GM10266 (cell line): ENCODE measurements around the gene ATP2A1.
"Not testable (repeated sequence)": the region's sequence is repeated elsewhere in the genome, so short reads cannot be mapped to it uniquely, and the experiment has no call there.

Experiments used
- DNase-seq: peaks from one replicate; pipeline ENCODE4 v3.0.0; 2012; ENCODE audit errors: extremely low spot score
- TF ChIP-seq, protein P1 (sequence below): IDR thresholded peaks from 2 replicates; pipeline ENCODE4 v1.5.1; 2012; ENCODE audit warnings: mild to moderate bottlenecking, low read depth; ENCODE audit not compliant: control insufficient read depth, insufficient read depth; ENCODE audit errors: missing control alignments

The ATP2A1 gene

DNA sequence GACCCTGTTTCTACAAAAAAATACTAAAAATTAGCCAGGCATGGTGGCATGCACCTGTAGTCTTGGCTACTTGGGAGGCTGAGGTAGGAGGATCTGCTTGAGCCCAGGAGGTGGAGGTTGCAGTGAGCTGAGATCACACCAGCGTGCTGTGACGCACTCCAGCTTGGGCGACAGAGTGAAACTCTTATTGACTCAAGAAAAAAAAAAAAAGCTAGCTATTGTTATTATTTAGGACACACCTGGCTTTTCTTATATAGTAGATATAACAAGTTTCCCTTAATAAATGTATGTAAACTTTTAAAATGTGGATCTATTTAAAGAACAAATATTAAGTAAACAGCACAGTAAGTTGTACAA is 44.9 kb downstream of the ATP2A1 start:
- TF ChIP-seq, protein P1, sequence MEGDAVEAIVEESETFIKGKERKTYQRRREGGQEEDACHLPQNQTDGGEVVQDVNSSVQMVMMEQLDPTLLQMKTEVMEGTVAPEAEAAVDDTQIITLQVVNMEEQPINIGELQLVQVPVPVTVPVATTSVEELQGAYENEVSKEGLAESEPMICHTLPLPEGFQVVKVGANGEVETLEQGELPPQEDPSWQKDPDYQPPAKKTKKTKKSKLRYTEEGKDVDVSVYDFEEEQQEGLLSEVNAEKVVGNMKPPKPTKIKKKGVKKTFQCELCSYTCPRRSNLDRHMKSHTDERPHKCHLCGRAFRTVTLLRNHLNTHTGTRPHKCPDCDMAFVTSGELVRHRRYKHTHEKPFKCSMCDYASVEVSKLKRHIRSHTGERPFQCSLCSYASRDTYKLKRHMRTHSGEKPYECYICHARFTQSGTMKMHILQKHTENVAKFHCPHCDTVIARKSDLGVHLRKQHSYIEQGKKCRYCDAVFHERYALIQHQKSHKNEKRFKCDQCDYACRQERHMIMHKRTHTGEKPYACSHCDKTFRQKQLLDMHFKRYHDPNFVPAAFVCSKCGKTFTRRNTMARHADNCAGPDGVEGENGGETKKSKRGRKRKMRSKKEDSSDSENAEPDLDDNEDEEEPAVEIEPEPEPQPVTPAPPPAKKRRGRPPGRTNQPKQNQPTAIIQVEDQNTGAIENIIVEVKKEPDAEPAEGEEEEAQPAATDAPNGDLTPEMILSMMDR: no peak
- no peak for DNase-seq

DNA sequence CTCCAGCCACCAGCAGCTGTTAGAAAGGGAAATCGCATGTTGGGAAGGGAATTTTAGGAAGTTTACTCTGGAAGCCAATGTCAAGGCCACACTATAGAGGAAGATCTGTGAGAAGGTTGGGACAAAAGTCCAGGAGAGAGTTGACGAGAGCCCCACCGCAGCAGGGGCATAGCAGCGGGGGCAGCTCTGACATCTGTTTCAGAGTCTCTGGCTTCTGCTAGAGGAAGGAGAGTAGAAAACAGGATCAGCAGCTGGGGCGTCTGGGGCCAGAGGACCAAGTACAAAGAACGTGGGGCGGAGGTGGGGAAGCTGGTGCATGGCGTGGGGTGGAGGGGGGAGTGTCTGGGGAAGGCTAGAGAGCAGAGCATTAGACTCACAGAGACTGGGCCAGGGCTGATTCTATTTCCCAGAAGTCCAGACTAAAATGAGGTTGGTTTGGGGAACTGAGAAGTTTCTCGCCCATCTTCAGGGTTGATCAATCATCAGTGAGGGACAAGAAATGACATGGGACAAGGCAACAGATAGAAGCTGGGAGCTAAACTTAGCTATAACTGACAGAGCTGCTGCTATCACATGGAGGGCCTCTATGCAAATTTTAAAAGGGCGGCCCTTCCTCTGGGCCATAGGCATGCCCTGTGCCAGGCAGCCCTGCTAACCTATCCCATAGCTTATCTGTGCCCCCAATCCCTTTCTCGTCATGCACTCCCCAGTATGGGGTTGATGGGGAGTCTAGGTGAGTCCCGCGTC is 45.5 kb downstream of the ATP2A1 start:
- TF ChIP-seq, protein P1: no peak
- DNase-seq: peak; percentile 79

DNA sequence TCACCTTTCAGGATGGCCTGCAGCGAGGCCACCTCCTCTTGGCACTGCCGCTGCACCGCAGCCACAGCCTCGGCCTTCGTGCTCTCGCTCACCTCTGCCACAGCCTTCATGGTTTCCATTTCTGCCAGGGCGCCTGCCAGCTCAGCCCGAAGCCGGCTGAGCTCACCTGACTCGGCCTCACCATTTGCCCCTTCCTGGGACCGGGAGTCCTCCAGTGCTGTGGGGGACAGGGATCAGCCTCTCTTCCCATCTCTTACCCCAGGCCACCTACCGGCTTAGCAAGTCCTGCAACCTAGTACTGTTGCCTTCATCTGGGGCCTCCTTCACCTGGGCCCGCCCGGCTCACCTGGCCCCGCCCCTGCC is 46.1 kb downstream of the ATP2A1 start:
- no peak for DNase-seq
- TF ChIP-seq, protein P1: no peak

DNA sequence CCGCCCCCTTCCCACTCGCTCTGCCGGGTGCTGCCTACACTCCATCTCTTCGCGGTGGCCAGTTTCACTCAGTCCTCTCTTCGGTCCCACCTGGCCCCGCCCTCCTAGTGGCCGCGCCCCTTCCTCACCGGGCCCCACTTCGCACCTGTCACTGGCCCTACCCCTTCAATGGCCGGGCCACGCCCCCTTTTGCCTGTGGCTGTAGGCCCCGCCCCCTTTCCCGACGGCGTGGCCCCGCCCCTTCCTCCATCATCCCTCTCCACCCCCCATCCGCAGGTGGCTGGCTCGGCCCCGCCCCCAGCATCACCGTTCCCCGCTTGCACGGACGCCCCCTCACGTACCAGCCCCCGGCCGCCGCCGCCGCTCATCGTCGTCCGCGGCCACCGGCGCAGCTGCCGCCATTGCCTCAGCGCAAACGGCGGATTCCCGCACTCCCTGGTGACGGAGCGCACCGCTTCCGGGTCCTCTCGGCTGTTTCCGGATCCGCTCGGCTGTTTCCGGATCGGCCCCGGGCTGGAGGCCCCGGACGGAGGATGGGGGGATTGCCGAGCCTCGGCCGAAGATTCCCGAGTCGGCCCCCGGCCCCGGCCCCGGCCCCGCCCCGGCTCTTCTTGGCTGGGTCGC is 46.6 kb downstream of the ATP2A1 start, which contains the start of gene RABEP2:
TSS of gene RABEP2 (minus strand) at position 477 of the 624 bp plus-strand sequence. CDS start at position 402, 75 bp downstream.
- peak; percentile 99 for DNase-seq

DNA sequence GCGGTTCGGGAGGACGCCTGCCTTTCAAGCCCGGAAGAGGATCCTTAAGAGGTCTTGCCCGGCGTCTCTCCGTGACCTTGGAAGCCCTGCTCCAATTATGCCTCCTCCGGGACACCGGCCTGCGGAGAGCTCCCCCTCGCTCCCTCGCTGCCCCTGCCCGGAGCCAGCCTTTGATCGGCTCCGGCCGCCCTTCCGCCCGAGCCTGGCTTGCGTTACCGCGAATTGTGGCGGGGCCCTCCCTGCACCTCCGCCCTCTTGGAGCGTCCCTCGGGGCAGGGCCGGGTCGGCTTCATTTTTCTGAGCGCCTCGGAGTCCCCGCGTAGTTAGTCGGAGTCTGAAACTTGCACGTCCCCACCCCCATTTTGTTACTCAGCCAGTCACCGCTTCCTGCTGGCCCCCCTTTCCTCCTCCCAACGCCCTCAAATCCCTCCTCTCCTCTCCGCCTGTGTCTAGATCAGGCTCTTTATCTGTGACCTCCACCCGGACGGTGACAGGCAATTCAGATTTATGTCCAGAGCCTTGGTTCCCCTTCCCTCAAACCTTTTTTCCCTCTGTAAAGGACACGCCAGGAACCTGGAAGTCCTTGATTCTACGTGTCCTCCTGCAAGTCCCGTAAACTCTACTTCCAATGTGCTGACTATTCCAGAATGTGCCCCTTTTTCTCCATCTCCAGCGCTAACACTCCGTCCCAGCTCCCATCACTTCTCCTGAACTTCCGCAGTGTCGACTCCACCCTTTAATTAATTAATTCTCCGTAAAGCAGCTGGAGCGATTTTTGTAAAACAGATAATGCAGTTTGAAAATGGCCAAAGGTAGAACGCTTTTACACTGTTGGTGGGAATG is 47.3 kb downstream of the ATP2A1 start:
- TF ChIP-seq, protein P1: no peak
- peak; percentile 80 for DNase-seq

More for the DNA sequence above, 46.6 kb downstream of the ATP2A1 start, which contains the start of gene RABEP2:
- TF ChIP-seq, protein P1: no peak

DNA sequence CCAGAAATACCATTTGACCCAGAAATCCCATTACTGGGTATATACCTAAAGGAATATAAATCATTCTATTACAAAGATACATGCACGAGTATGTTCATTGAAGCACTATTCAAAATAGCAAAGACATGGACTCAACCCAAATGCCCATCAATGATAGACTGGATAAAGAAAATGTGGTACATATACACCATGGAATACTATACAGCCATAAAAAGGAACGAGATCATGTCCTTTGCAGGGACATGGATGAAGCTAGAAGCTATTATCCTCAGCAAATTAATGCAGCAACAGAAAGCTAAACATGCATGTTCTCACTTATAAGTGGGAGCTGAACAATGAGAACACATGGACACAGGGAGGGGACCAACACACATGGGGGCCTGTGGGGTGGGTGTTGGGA is 48.0 kb downstream of the ATP2A1 start:
- not testable (repeated sequence) for DNase-seq

DNA sequence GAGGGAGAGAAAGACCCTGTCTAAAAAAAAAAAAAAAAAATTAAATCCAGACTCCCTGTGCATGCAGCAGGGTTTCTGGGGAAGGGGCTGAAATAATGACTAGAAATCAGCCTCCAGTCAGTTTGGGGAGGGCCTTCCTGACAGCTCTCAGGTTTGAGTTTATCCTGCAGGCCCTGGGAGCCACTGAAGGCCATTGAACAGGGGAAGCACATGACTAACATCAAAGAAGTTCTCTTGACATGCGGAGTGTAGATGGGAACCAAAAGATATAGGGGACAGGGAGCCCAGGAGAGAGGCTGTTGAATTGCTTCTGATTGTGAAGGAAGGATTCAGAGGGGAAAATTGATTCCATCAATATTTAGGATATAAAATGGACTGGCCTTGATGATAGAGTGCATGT is 49.5 kb downstream of the ATP2A1 start:
- TF ChIP-seq, protein P1: no peak
- no peak for DNase-seq
